GM23248 (cell line): Measurements from ENCODE around the gene BCAP31. TPM values are rescaled to one million over a fixed set of nuclear protein-coding genes. Genes with fewer than 3 reads are reported as not detected.

Experiments
- DNase-seq: peaks from one replicate; pipeline ENCODE4 v3.0.0-alpha.2; 2015
- H2AFZ ChIP-seq: fragments of 200-600 bp; sonication (generic); 2 replicates; pipeline ENCODE4 v1.6.1; 2016; ENCODE audit warnings: antibody characterized with exemption
- H3F3A ChIP-seq: fragments of 200-600 bp; sonication (generic); 2 replicates; pipeline ENCODE4 v1.6.1; 2016; ENCODE audit warnings: mild to moderate bottlenecking, antibody characterized with exemption, mixed run types; ENCODE audit not compliant: insufficient read depth
- H3K27ac ChIP-seq: fragments of 200-600 bp; sonication (generic); 2 replicates; pipeline ENCODE4 v1.5.1; 2016; ENCODE audit warnings: mild to moderate bottlenecking
- H3K27me3 ChIP-seq: fragments of 200-600 bp; sonication (generic); replicated peaks from 2 replicates; pipeline ENCODE4 v1.6.1; 2016; ENCODE audit warnings: mild to moderate bottlenecking; ENCODE audit not compliant: insufficient read depth
- H3K36me3 ChIP-seq: fragments of 200-600 bp; sonication (generic); 2 replicates; pipeline ENCODE4 v1.6.1; 2016; ENCODE audit warnings: low read depth, mild to moderate bottlenecking
- H3K4me1 ChIP-seq: fragments of 200-600 bp; sonication (generic); 2 replicates; pipeline ENCODE4 v1.6.1; 2016; ENCODE audit warnings: mild to moderate bottlenecking; ENCODE audit not compliant: insufficient read depth
- H3K4me2 ChIP-seq: fragments of 200-600 bp; sonication (generic); one replicate; pipeline ENCODE4 v1.6.1; 2016; ENCODE audit warnings: mild to moderate bottlenecking; ENCODE audit not compliant: unreplicated experiment
- H3K4me3 ChIP-seq: fragments of 200-600 bp; sonication (generic); 2 replicates; pipeline ENCODE4 v1.5.1; 2016; ENCODE audit warnings: mild to moderate bottlenecking
- H3K79me2 ChIP-seq: fragments of 200-600 bp; sonication (generic); 2 replicates; pipeline ENCODE4 v1.6.1; 2016; ENCODE audit warnings: mild to moderate bottlenecking; ENCODE audit not compliant: insufficient read depth
- H3K9ac ChIP-seq: fragments of 200-600 bp; sonication (generic); 2 replicates; pipeline ENCODE4 v1.6.1; 2016; ENCODE audit warnings: mild to moderate bottlenecking
- H3K9me2 ChIP-seq: fragments of 200-600 bp; sonication (generic); 2 replicates; pipeline ENCODE4 v1.6.1; 2016; ENCODE audit warnings: mixed run types, mild to moderate bottlenecking, moderate library complexity; ENCODE audit not compliant: insufficient read depth
- H3K9me3 ChIP-seq: fragments of 200-600 bp; sonication (generic); one replicate; pipeline ENCODE4 v1.6.1; 2017; ENCODE audit warnings: low read depth
- H4K20me1 ChIP-seq: fragments of 200-600 bp; sonication (generic); 2 replicates; pipeline ENCODE4 v1.6.0; 2016; ENCODE audit not compliant: insufficient read depth
- EZH2 ChIP-seq: fragments of 200-600 bp; sonication (generic); IDR thresholded peaks from 2 replicates; pipeline ENCODE4 v1.6.1; 2018; ENCODE audit warnings: antibody characterized with exemption, mild to moderate bottlenecking; ENCODE audit not compliant: insufficient read depth, poor library complexity, severe bottlenecking
- EZH2phosphoT487 ChIP-seq: fragments of 200-600 bp; sonication (generic); IDR thresholded peaks from 2 replicates; pipeline ENCODE4 v1.6.1; 2018; ENCODE audit warnings: antibody characterized with exemption, moderate library complexity, mild to moderate bottlenecking, low read depth; ENCODE audit not compliant: insufficient read depth
- WGBS, 2 experiments: methylation state at CpG; one replicate each; pipeline ENCODE4 v1.1.6; 2015 to 2017; ENCODE audit warnings: low lambda C conversion rate in 2 of 2, low coverage in 1 of 2; ENCODE audit errors: missing lambda C conversion rate in 2 of 2; 5-methylcytosine and 5-hydroxymethylcytosine counted together
- in situ Hi-C: fragments of 300-500 bp; cut with MboI; formaldehyde crosslinking; loops from 2 replicates; pipeline ENCODE4 v1.15.0; 2020
- polyA plus RNA-seq: library from polyadenylated mRNA; unstranded; fragments of >200 nt; fragmentation: Nextera tagmentation; extraction: Ambion mirVana; gene quantifications from 2 replicates; pipeline ENCODE4 v1.2.1, GENCODE V29; 2016
- total RNA-seq: library from RNA; depleted of rRNA; stranded (reverse); fragments of >200 nt; shearing (Covaris generic); gene quantifications from 2 replicates; pipeline ENCODE4 v1.2.3, GENCODE V29; 2014

Gene BCAP31
- total and polyA plus RNA-seq, 2 experiments from 2014 or later, result 180 to 317 TPM

DNA sequence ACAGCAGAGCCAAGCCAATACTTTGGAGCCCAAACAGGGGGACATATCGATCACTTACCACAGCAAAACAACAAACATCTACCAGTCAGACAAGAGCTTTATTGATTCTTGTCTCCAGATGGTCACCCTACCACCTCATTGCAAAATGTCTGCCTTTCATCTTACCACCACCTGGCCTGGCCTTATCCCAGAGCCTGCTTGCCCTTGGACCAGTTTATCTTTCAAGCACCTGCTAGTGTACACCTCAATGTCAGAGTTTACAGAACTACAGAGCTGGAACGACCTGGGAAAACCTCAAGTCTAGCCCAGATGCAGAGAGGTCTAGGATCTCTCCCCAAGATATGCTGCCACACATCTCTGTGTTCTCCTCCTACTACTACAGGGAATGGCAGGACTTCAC, 4.5 kb downstream of the BCAP31 start:
- Histone ChIP-seq H3K79me2 (peaks cover 70% of the 10 kb centered on the region), H4K20me1 (no peaks in the 10 kb centered on the region), H3K27ac (no peak overlapping the region), H3K9ac (no peak overlapping the region), H2AFZ (no peak overlapping the region), H3K9me2 (no peaks in the 10 kb centered on the region), H3K4me2 (no peak overlapping the region), H3K4me3 (no peak overlapping the region), H3K36me3 (no peaks in the 10 kb centered on the region; the same call in 1 of the 2 replicates), H3K27me3 (no peaks in the 10 kb centered on the region), H3F3A (peaks cover 5% of the 10 kb centered on the region; the same call in 1 of the 2 replicates), H3K4me1 (peaks cover 11% of the 10 kb centered on the region; the same call in 1 of the 2 replicates), H3K9me3 (no peaks in the 10 kb centered on the region)
- TF ChIP-seq EZH2phosphoT487 (no peak), EZH2 (no peak)
- in situ Hi-C loops, result no loop called here
- no peak for DNase-seq
- WGBS, 2 experiments, result 50 to 53% methylated on average over 2 of the region's 2 CpGs

GRCh38 chrX:153719238-153719637, 4.9 kb downstream of the BCAP31 start:
- H2AFZ ChIP-seq, result no peak overlapping the region
- WGBS, 2 experiments, result 80 to 81% methylated on average over 2 of the region's 2 CpGs
- TF ChIP-seq EZH2phosphoT487 (no peak), EZH2 (no peak)

GRCh38 chrX:153717445-153717844, 6.7 kb downstream of the BCAP31 start:
- H3K9me2 ChIP-seq, result no peaks in the 10 kb centered on the region
- H3K36me3 ChIP-seq, result no peaks in the 10 kb centered on the region; the same call in 1 of the 2 replicates
- 98 to 99% methylated on average over 9 of the region's 9 CpGs for WGBS, 2 experiments
- H3K4me2 ChIP-seq, result no peak overlapping the region
- peaks cover 55% of the 10 kb centered on the region for H3K79me2 ChIP-seq
- H3K4me3 ChIP-seq, result no peak overlapping the region
- H3K9me3 ChIP-seq, result no peaks in the 10 kb centered on the region
- no peak overlapping the region for H3K9ac ChIP-seq
- H3K4me1 ChIP-seq, result peaks cover 6% of the 10 kb centered on the region; the same call in 1 of the 2 replicates
- H3K27ac ChIP-seq, result no peak overlapping the region
- TF ChIP-seq EZH2 (no peak), EZH2phosphoT487 (no peak)
- no peak overlapping the region for H2AFZ ChIP-seq
- H4K20me1 ChIP-seq, result no peaks in the 10 kb centered on the region
- in situ Hi-C loops, result no loop called here
- no peaks in the 10 kb centered on the region for H3F3A ChIP-seq
- no peaks in the 10 kb centered on the region for H3K27me3 ChIP-seq
- DNase-seq, result no peak

More at GRCh38 chrX:153719238-153719637, 4.9 kb downstream of the BCAP31 start:
- Histone ChIP-seq H3K9me3 (no peaks in the 10 kb centered on the region), H3K27ac (no peak overlapping the region), H3K79me2 (peaks cover 70% of the 10 kb centered on the region), H3K4me1 (peaks cover 11% of the 10 kb centered on the region; the same call in 1 of the 2 replicates), H3K36me3 (no peaks in the 10 kb centered on the region; the same call in 1 of the 2 replicates), H3F3A (peaks cover 5% of the 10 kb centered on the region; the same call in 1 of the 2 replicates), H3K4me3 (no peak overlapping the region), H3K9ac (no peak overlapping the region), H4K20me1 (no peaks in the 10 kb centered on the region), H3K27me3 (no peaks in the 10 kb centered on the region), H3K4me2 (no peak overlapping the region), H3K9me2 (no peaks in the 10 kb centered on the region)
- in situ Hi-C loops, result no loop called here
- DNase-seq, result no peak

GRCh38 chrX:153714256-153714655, 9.9 kb downstream of the BCAP31 start:
- 94 to 95% methylated on average over 3 of the region's 3 CpGs for WGBS, 2 experiments
- H3K4me1 ChIP-seq, result no peaks in the 10 kb centered on the region
- no peaks in the 10 kb centered on the region for H3K9me3 ChIP-seq
- H3K4me2 ChIP-seq, result no peak overlapping the region
- TF ChIP-seq EZH2phosphoT487, result no peak
- no peak for TF ChIP-seq EZH2
- H3F3A ChIP-seq, result no peaks in the 10 kb centered on the region
- no peaks in the 10 kb centered on the region for H3K9me2 ChIP-seq
- no peaks in the 10 kb centered on the region for H3K36me3 ChIP-seq
- in situ Hi-C loops, result no loop called here
- H3K27ac ChIP-seq, result no peak overlapping the region
- no peaks in the 10 kb centered on the region for H4K20me1 ChIP-seq
- no peak overlapping the region for H3K9ac ChIP-seq
- no peaks in the 10 kb centered on the region for H3K27me3 ChIP-seq
- H2AFZ ChIP-seq, result no peak overlapping the region
- H3K4me3 ChIP-seq, result no peak overlapping the region
- H3K79me2 ChIP-seq, result peaks cover 23% of the 10 kb centered on the region; the same call in 1 of the 2 replicates
- no peak for DNase-seq
